ENCODE data around the gene ADAD2.
"Not testable (repeated sequence)": the region's sequence is repeated elsewhere in the genome, so short reads cannot be mapped to it uniquely, and the experiment has no call there.

ADAD2 gene

GRCh38 chr16:84196101-84196500 is 5.1 kb downstream of the ADAD2 start:
- Mint-ChIP-seq H3K36me3 (ENCODE audit: low read depth) (no peaks in the 10 kb centered on the region), H3K4me3 (no peak overlapping the region)
- no peak for DNase-seq (ENCODE audit: low spot score)

GRCh38 chr16:84196727-84197394 is 5.9 kb downstream of the ADAD2 start:
- Mint-ChIP-seq H3K27me3 (ENCODE audit: low read depth) (no peaks in the 10 kb centered on the region), H3K4me3 (no peak overlapping the region), H3K36me3 (ENCODE audit: low read depth) (no peaks in the 10 kb centered on the region), H3K4me1 (ENCODE audit: low read depth) (peaks cover 16% of the 10 kb centered on the region), H3K9me3 (no peaks in the 10 kb centered on the region), H3K27ac (no peak overlapping the region)
- DNase-seq (ENCODE audit: low spot score), result no peak

More at GRCh38 chr16:84196101-84196500, 5.1 kb downstream of the ADAD2 start:
- Mint-ChIP-seq H3K9me3 (no peaks in the 10 kb centered on the region), H3K4me1 (ENCODE audit: low read depth) (peaks cover 16% of the 10 kb centered on the region), H3K27ac (no peak overlapping the region), H3K27me3 (ENCODE audit: low read depth) (no peaks in the 10 kb centered on the region)

GRCh38 chr16:84197466-84198128 is 6.6 kb downstream of the ADAD2 start:
- Mint-ChIP-seq H3K27me3 (ENCODE audit: low read depth) (no peaks in the 10 kb centered on the region), H3K27ac (no peak overlapping the region)

GRCh38 chr16:84198401-84198800 is 7.4 kb downstream of the ADAD2 start:
- H3K27ac Mint-ChIP-seq, result no peak overlapping the region
- H3K27me3 Mint-ChIP-seq (ENCODE audit: low read depth), result no peaks in the 10 kb centered on the region
- no peak overlapping the region for H3K4me3 Mint-ChIP-seq
- peaks cover 12% of the 10 kb centered on the region for H3K4me1 Mint-ChIP-seq (ENCODE audit: low read depth)
- H3K36me3 Mint-ChIP-seq (ENCODE audit: low read depth), result no peaks in the 10 kb centered on the region
- no peaks in the 10 kb centered on the region for H3K9me3 Mint-ChIP-seq
- no peak for DNase-seq (ENCODE audit: low spot score)

More at GRCh38 chr16:84197466-84198128, 6.6 kb downstream of the ADAD2 start:
- H3K4me1 Mint-ChIP-seq (ENCODE audit: low read depth), result peaks cover 16% of the 10 kb centered on the region
- no peaks in the 10 kb centered on the region for H3K36me3 Mint-ChIP-seq (ENCODE audit: low read depth)
- no peak for DNase-seq (ENCODE audit: low spot score)
- no peaks in the 10 kb centered on the region for H3K9me3 Mint-ChIP-seq
- no peak overlapping the region for H3K4me3 Mint-ChIP-seq

- H3K9me3 Mint-ChIP-seq, result no peaks in the 10 kb centered on the region
- H3K27me3 Mint-ChIP-seq (ENCODE audit: low read depth), result no peaks in the 10 kb centered on the region
- DNase-seq (ENCODE audit: low spot score), result no peak
- H3K36me3 Mint-ChIP-seq (ENCODE audit: low read depth), result no peaks in the 10 kb centered on the region
- peaks cover 5% of the 10 kb centered on the region for H3K4me1 Mint-ChIP-seq (ENCODE audit: low read depth)
- H3K4me3 Mint-ChIP-seq, result no peak overlapping the region
- H3K27ac Mint-ChIP-seq, result no peak overlapping the region
Measured at GRCh38 chr16:84199097-84199496, 8.1 kb downstream of the ADAD2 start.

- Mint-ChIP-seq H3K36me3 (ENCODE audit: low read depth) (no peaks in the 10 kb centered on the region), H3K27ac (no peak overlapping the region), H3K9me3 (no peaks in the 10 kb centered on the region), H3K4me3 (no peak overlapping the region), H3K27me3 (ENCODE audit: low read depth) (no peaks in the 10 kb centered on the region), H3K4me1 (ENCODE audit: low read depth) (no peaks in the 10 kb centered on the region)
- no peak for DNase-seq (ENCODE audit: low spot score)
Measured at GRCh38 chr16:84199861-84200260, 8.9 kb downstream of the ADAD2 start.

- H3K36me3 Mint-ChIP-seq (ENCODE audit: low read depth); H3K4me1 Mint-ChIP-seq (ENCODE audit: low read depth); H3K9me3 Mint-ChIP-seq; H3K27ac Mint-ChIP-seq; H3K4me3 Mint-ChIP-seq; DNase-seq (ENCODE audit: low spot score); H3K27me3 Mint-ChIP-seq (ENCODE audit: low read depth): not testable (repeated sequence)
Measured at GRCh38 chr16:84204551-84204950, 13.6 kb downstream of the ADAD2 start.

- not testable (repeated sequence) for H3K27ac Mint-ChIP-seq; H3K4me1 Mint-ChIP-seq (ENCODE audit: low read depth); H3K27me3 Mint-ChIP-seq (ENCODE audit: low read depth); H3K9me3 Mint-ChIP-seq; DNase-seq (ENCODE audit: low spot score); H3K4me3 Mint-ChIP-seq; H3K36me3 Mint-ChIP-seq (ENCODE audit: low read depth)
Measured at GRCh38 chr16:84205123-84205522, 14.2 kb downstream of the ADAD2 start.

- no peaks in the 10 kb centered on the region for H3K4me1 Mint-ChIP-seq (ENCODE audit: low read depth)
- H3K36me3 Mint-ChIP-seq (ENCODE audit: low read depth), result no peaks in the 10 kb centered on the region
- H3K27ac Mint-ChIP-seq, result no peak overlapping the region
- no peak overlapping the region for H3K4me3 Mint-ChIP-seq
- no peaks in the 10 kb centered on the region for H3K27me3 Mint-ChIP-seq (ENCODE audit: low read depth)
- no peaks in the 10 kb centered on the region for H3K9me3 Mint-ChIP-seq
- DNase-seq (ENCODE audit: low spot score), result no peak
Measured at GRCh38 chr16:84205976-84206691, 15.2 kb downstream of the ADAD2 start.

- H3K4me1 Mint-ChIP-seq (ENCODE audit: low read depth), result no peaks in the 10 kb centered on the region
- H3K4me3 Mint-ChIP-seq, result no peak overlapping the region
- H3K27me3 Mint-ChIP-seq (ENCODE audit: low read depth), result no peaks in the 10 kb centered on the region
- no peaks in the 10 kb centered on the region for H3K9me3 Mint-ChIP-seq
- H3K27ac Mint-ChIP-seq, result no peak overlapping the region
- DNase-seq (ENCODE audit: low spot score), result no peak
- H3K36me3 Mint-ChIP-seq (ENCODE audit: low read depth), result no peaks in the 10 kb centered on the region
Measured at GRCh38 chr16:84207251-84207650, 16.3 kb downstream of the ADAD2 start.

- no peaks in the 10 kb centered on the region for H3K36me3 Mint-ChIP-seq (ENCODE audit: low read depth)
Measured at GRCh38 chr16:84207879-84208278, 16.9 kb downstream of the ADAD2 start.

GRCh38 chr16:84209989-84210388 is 19.0 kb downstream of the ADAD2 start:
- no peaks in the 10 kb centered on the region for H3K36me3 Mint-ChIP-seq (ENCODE audit: low read depth)
- H3K4me3 Mint-ChIP-seq, result no peak overlapping the region
- H3K4me1 Mint-ChIP-seq (ENCODE audit: low read depth), result no peaks in the 10 kb centered on the region
- no peaks in the 10 kb centered on the region for H3K9me3 Mint-ChIP-seq
- no peaks in the 10 kb centered on the region for H3K27me3 Mint-ChIP-seq (ENCODE audit: low read depth)
- no peak overlapping the region for H3K27ac Mint-ChIP-seq
- DNase-seq (ENCODE audit: low spot score), result no peak

More at GRCh38 chr16:84207879-84208278, 16.9 kb downstream of the ADAD2 start:
- no peak overlapping the region for H3K27ac Mint-ChIP-seq
- H3K4me1 Mint-ChIP-seq (ENCODE audit: low read depth), result no peaks in the 10 kb centered on the region
- no peak overlapping the region for H3K4me3 Mint-ChIP-seq
- no peaks in the 10 kb centered on the region for H3K27me3 Mint-ChIP-seq (ENCODE audit: low read depth)
- H3K9me3 Mint-ChIP-seq, result no peaks in the 10 kb centered on the region
- DNase-seq (ENCODE audit: low spot score), result no peak

- Mint-ChIP-seq H3K4me3 (no peak overlapping the region), H3K27ac (no peak overlapping the region), H3K4me1 (ENCODE audit: low read depth) (no peaks in the 10 kb centered on the region), H3K36me3 (ENCODE audit: low read depth) (no peaks in the 10 kb centered on the region), H3K27me3 (ENCODE audit: low read depth) (no peaks in the 10 kb centered on the region), H3K9me3 (no peaks in the 10 kb centered on the region)
- no peak for DNase-seq (ENCODE audit: low spot score)
Measured at GRCh38 chr16:84212154-84212553, 21.2 kb downstream of the ADAD2 start.

- no peak overlapping the region for H3K27ac Mint-ChIP-seq
- no peak overlapping the region for H3K4me3 Mint-ChIP-seq
- H3K36me3 Mint-ChIP-seq (ENCODE audit: low read depth), result no peaks in the 10 kb centered on the region
- no peaks in the 10 kb centered on the region for H3K9me3 Mint-ChIP-seq
- no peaks in the 10 kb centered on the region for H3K4me1 Mint-ChIP-seq (ENCODE audit: low read depth)
- H3K27me3 Mint-ChIP-seq (ENCODE audit: low read depth), result no peaks in the 10 kb centered on the region
- DNase-seq (ENCODE audit: low spot score), result no peak
Measured at GRCh38 chr16:84212631-84213030, 21.7 kb downstream of the ADAD2 start.

All from T-helper 2 cell treated with Interferon-gamma antibody and Interleukin-4, amounts not matched to agents 5 μg/mL and 100 μg/mL, for 36 hours (primary cell).